Measurements from ENCODE around the gene TPRN. TPM values are rescaled to one million over a fixed set of nuclear protein-coding genes. Genes with fewer than 3 reads are reported as not detected.
A peak's percentile ranks its signal among the peaks of the same experiment; 100 is the strongest.

The TPRN gene, protein sequence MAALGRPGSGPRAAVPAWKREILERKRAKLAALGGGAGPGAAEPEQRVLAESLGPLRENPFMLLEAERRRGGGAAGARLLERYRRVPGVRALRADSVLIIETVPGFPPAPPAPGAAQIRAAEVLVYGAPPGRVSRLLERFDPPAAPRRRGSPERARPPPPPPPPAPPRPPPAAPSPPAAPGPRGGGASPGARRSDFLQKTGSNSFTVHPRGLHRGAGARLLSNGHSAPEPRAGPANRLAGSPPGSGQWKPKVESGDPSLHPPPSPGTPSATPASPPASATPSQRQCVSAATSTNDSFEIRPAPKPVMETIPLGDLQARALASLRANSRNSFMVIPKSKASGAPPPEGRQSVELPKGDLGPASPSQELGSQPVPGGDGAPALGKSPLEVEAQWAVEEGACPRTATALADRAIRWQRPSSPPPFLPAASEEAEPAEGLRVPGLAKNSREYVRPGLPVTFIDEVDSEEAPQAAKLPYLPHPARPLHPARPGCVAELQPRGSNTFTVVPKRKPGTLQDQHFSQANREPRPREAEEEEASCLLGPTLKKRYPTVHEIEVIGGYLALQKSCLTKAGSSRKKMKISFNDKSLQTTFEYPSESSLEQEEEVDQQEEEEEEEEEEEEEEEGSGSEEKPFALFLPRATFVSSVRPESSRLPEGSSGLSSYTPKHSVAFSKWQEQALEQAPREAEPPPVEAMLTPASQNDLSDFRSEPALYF
- 6.9 and 8.1 TPM in 2 replicates for total RNA-seq

- H3K4me3 ChIP-seq (ENCODE audit: low read depth, low read length) = peak within 1 kb of the TSS; percentile 76
- DNase-seq (ENCODE audit: low read depth) = peak; percentile 99
- TF ChIP-seq, protein P1, sequence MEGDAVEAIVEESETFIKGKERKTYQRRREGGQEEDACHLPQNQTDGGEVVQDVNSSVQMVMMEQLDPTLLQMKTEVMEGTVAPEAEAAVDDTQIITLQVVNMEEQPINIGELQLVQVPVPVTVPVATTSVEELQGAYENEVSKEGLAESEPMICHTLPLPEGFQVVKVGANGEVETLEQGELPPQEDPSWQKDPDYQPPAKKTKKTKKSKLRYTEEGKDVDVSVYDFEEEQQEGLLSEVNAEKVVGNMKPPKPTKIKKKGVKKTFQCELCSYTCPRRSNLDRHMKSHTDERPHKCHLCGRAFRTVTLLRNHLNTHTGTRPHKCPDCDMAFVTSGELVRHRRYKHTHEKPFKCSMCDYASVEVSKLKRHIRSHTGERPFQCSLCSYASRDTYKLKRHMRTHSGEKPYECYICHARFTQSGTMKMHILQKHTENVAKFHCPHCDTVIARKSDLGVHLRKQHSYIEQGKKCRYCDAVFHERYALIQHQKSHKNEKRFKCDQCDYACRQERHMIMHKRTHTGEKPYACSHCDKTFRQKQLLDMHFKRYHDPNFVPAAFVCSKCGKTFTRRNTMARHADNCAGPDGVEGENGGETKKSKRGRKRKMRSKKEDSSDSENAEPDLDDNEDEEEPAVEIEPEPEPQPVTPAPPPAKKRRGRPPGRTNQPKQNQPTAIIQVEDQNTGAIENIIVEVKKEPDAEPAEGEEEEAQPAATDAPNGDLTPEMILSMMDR (IDR thresholded peaks at IDR 0.05; ENCODE audit: insufficient read depth, low read depth, low read length) = no peak
Observed at GRCh38 chr9:137200311-137201204, at the start of gene TPRN. Gene TPRN (minus strand): TSS chr9:137200741. CDS start chr9:137200711, 30 bp downstream.

DNA sequence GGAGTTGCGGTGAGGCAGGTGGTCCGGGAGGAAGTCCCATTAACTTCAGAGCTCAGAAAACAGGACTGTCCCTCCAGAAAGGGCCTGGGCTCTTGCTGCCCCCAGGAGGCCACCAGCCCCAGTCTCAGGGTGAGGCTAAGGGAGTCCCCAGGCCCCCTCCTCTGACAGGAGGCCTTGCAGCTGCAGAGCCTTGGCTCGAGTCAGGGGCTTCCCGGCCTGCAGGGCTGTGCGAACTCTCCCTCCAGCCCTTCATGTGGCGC, 47.3 kb upstream of the TPRN start:
- TF ChIP-seq, protein P1 (IDR thresholded peaks at IDR 0.05; ENCODE audit: insufficient read depth, low read depth, low read length) = no peak
- no peak for DNase-seq (ENCODE audit: low read depth)
- H3K4me3 ChIP-seq (ENCODE audit: low read depth, low read length) = no peak overlapping the region

- no peak for DNase-seq (ENCODE audit: low read depth)
- H3K4me3 ChIP-seq (ENCODE audit: low read depth, low read length) = no peak overlapping the region
- TF ChIP-seq, protein P1 (IDR thresholded peaks at IDR 0.05; ENCODE audit: insufficient read depth, low read depth, low read length) = no peak
Observed at GRCh38 chr9:137247135-137247915, 46.8 kb upstream of the TPRN start.

GRCh38 chr9:137245450-137246421, 45.2 kb upstream of the TPRN start:
- TF ChIP-seq, protein P1 (IDR thresholded peaks at IDR 0.05; ENCODE audit: insufficient read depth, low read depth, low read length) = no peak
- DNase-seq (ENCODE audit: low read depth) = no peak

DNA sequence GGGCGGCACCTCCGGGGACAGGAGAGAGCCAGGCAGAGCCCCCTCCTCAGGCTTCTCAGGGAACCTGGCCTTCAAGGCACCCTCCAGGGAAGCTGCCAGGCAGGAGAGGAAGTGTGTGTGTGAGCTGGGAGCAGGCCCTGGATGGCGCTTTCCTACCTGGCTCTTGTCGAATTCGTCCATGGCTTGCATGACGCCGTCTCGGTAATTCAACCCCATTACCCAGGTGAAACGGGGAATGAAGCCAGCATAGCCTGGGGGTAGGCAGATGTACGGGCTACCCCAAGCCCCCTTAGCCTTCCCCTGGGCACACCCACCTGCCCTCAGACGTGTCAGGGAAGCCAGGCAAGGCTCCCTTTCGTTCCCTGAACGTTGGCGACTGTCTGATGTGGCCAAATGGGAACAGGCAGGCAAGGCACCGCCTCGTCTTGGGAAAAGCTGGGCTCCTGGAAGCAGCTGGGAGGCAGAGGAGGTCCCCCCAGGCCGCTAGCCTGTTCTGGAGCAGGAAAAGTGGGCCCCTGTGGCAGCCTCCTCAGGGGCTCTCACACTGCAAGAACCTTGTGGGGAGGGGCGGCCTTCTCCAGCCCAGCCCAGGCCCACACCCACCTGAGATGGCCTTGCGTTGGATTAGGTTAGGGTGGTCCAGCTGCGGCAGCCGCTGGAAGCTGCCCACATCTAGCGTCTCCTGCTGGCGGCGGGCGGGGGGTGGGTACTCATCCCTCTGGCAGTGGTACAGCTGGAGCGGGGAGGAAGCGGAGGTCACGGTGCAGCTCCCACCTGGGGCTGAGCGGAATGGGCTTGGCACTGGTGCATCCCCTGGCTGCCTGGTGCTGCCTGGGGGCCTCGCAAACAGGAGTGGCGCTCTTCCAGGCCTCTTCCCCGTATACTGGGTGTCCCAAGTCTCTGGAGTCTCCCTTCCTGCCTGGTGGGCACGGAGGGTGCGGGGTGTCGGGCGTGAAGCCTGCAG, 44.2 kb upstream of the TPRN start:
- TF ChIP-seq, protein P1 (IDR thresholded peaks at IDR 0.05; ENCODE audit: insufficient read depth, low read depth, low read length) = no peak
- no peak overlapping the region for H3K4me3 ChIP-seq (ENCODE audit: low read depth, low read length)
- no peak for DNase-seq (ENCODE audit: low read depth)

More at GRCh38 chr9:137245450-137246421, 45.2 kb upstream of the TPRN start:
- no peak overlapping the region for H3K4me3 ChIP-seq (ENCODE audit: low read depth, low read length)

Measured in fibroblast of villous mesenchyme (primary cell).